ENCODE data around the gene RNF169.
"Not testable (repeated sequence)": the region's sequence is repeated elsewhere in the genome, so short reads cannot be mapped to it uniquely, and the experiment has no call there.

RNF169 gene

GRCh38 chr11:74771139-74771538 lies 22.5 kb downstream of the RNF169 start:
- DNase-seq: no peak

GRCh38 chr11:74773476-74773875 lies 24.8 kb downstream of the RNF169 start:
- DNase-seq: no peak

- no peak for DNase-seq
These were observed 27.1 kb downstream of the RNF169 start for GRCh38 chr11:74775762-74776161.

- no peak for DNase-seq
These were observed 27.9 kb downstream of the RNF169 start for GRCh38 chr11:74776546-74776945.

- no peak for DNase-seq
These were observed 28.4 kb downstream of the RNF169 start for GRCh38 chr11:74777038-74777437.

GRCh38 chr11:74777877-74778276 lies 29.2 kb downstream of the RNF169 start:
- no peak for DNase-seq

GRCh38 chr11:74778581-74778980 lies 29.9 kb downstream of the RNF169 start:
- no peak for DNase-seq

- DNase-seq: no peak
These were observed 31.8 kb downstream of the RNF169 start for GRCh38 chr11:74780248-74781005.

- no peak for DNase-seq
These were observed 34.7 kb downstream of the RNF169 start for GRCh38 chr11:74783241-74783871.

GRCh38 chr11:74784234-74784633 lies 35.6 kb downstream of the RNF169 start:
- DNase-seq: no peak

- no peak for DNase-seq
These were observed 36.1 kb downstream of the RNF169 start for GRCh38 chr11:74784726-74785125.

- DNase-seq: no peak
These were observed 37.9 kb downstream of the RNF169 start for GRCh38 chr11:74786574-74786973.

GRCh38 chr11:74791333-74792100 lies 42.9 kb downstream of the RNF169 start:
- DNase-seq: no peak

GRCh38 chr11:74806267-74806666 lies 57.6 kb downstream of the RNF169 start:
- DNase-seq: no peak

GRCh38 chr11:74809801-74810200 lies 61.2 kb downstream of the RNF169 start:
- no peak for DNase-seq

- DNase-seq: no peak
These were observed 67.3 kb downstream of the RNF169 start for GRCh38 chr11:74815966-74816365.

GRCh38 chr11:74816664-74817063 lies 68.0 kb downstream of the RNF169 start:
- DNase-seq: no peak

GRCh38 chr11:74818283-74818946 lies 69.8 kb downstream of the RNF169 start:
- DNase-seq: no peak

- DNase-seq: no peak
These were observed 70.8 kb downstream of the RNF169 start for GRCh38 chr11:74819400-74819799.

GRCh38 chr11:74820763-74821162 lies 72.1 kb downstream of the RNF169 start:
- no peak for DNase-seq

GRCh38 chr11:74822170-74822569 lies 73.5 kb downstream of the RNF169 start:
- DNase-seq: no peak

- DNase-seq: no peak
These were observed 75.8 kb downstream of the RNF169 start for GRCh38 chr11:74824285-74824982.

- not testable (repeated sequence) for DNase-seq
These were observed 76.9 kb downstream of the RNF169 start for GRCh38 chr11:74825596-74825995.

All from NK-92 treated with Interleukin-12 subunit alpha and Interleukin-12 subunit beta, amount 100 ng/mL, for 24 hours (cell line).